Mesodermal cell (in vitro differentiated cells): ENCODE data around the gene MSANTD1.

ENCODE experiments used
- H3K27ac ChIP-seq: 2 replicates; pipeline ENCODE4 v1.7.0; 2013; ENCODE audit warnings: mild to moderate bottlenecking, low read depth, low read length, moderate library complexity; ENCODE audit not compliant: severe bottlenecking
- H3K36me3 ChIP-seq: 2 replicates; pipeline ENCODE4 v1.7.1; 2013; ENCODE audit warnings: mild to moderate bottlenecking, low read length, moderate library complexity; ENCODE audit not compliant: control insufficient read depth, insufficient read depth
- H3K4me1 ChIP-seq: one replicate; pipeline ENCODE4 v1.7.1; 2013; ENCODE audit warnings: mild to moderate bottlenecking, low read length; ENCODE audit not compliant: insufficient read depth, control insufficient read depth, poor library complexity, severe bottlenecking
- H3K4me3 ChIP-seq: 2 replicates; pipeline ENCODE4 v1.7.0; 2013; ENCODE audit warnings: low read length, control low read depth, mild to moderate bottlenecking; ENCODE audit not compliant: insufficient read depth, poor library complexity, severe bottlenecking; ENCODE audit errors: extremely low read depth
- H3K9me3 ChIP-seq: 2 replicates; pipeline ENCODE4 v1.7.1; 2013; ENCODE audit warnings: mild to moderate bottlenecking, low read length, moderate library complexity; ENCODE audit not compliant: control insufficient read depth
- WGBS, 2 experiments: methylation state at CpG; one replicate each; pipeline ENCODE4 v1.1.5; 2013; ENCODE audit warnings: missing lambda C conversion rate in 2 of 2; ENCODE audit not compliant: insufficient coverage in 2 of 2; 5-methylcytosine and 5-hydroxymethylcytosine counted together

The MSANTD1 gene

GRCh38 chr4:3240936-3241522 is 7.9 kb upstream of the MSANTD1 start:
- Histone ChIP-seq H3K4me1 (no peaks in the 10 kb centered on the region), H3K27ac (no peak overlapping the region), H3K4me3 (no peak overlapping the region), H3K9me3 (no peaks in the 10 kb centered on the region), H3K36me3 (peaks cover 60% of the 10 kb centered on the region)
- 88 to 91% methylated on average over 10 to 13 of the region's 13 CpGs for WGBS, 2 experiments

DNA sequence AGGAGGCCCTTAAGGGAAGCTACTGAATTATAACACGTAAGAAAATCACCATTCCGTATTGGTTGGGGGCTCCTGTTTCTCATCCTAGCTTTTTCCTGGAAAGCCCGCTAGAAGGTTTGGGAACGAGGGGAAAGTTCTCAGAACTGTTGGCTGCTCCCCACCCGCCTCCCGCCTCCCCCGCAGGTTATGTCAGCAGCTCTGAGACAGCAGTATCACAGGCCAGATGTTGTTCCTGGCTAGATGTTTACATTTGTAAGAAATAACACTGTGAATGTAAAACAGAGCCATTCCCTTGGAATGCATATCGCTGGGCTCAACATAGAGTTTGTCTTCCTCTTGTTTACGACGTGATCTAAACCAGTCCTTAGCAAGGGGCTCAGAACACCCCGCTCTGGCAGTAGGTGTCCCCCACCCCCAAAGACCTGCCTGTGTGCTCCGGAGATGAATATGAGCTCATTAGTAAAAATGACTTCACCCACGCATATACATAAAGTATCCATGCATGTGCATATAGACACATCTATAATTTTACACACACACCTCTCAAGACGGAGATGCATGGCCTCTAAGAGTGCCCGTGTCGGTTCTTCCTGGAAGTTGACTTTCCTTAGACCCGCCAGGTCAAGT is 6.9 kb upstream of the MSANTD1 start:
- H3K4me3 ChIP-seq, result no peak overlapping the region
- no peaks in the 10 kb centered on the region for H3K4me1 ChIP-seq
- peaks cover 50% of the 10 kb centered on the region for H3K36me3 ChIP-seq
- no peaks in the 10 kb centered on the region for H3K9me3 ChIP-seq
- WGBS, 2 experiments, result 94 to 99% methylated on average over 16 to 17 of the region's 17 CpGs
- H3K27ac ChIP-seq, result peak overlapping the region; percentile 64

DNA sequence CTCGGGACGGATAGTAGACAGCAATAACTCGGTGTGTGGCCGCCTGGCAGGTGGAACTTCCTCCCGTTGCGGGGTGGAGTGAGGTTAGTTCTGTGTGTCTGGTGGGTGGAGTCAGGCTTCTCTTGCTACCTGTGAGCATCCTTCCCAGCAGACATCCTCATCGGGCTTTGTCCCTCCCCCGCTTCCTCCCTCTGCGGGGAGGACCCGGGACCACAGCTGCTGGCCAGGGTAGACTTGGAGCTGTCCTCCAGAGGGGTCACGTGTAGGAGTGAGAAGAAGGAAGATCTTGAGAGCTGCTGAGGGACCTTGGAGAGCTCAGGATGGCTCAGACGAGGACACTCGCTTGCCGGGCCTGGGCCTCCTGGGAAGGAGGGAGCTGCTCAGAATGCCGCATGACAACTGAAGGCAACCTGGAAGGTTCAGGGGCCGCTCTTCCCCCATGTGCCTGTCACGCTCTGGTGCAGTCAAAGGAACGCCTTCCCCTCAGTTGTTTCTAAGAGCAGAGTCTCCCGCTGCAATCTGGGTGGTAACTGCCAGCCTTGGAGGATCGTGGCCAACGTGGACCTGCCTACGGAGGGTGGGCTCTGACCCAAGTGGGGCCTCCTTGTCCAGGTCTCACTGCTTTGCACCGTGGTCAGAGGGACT is 5.7 kb upstream of the MSANTD1 start:
- H3K36me3 ChIP-seq, result peaks cover 38% of the 10 kb centered on the region
- no peak overlapping the region for H3K27ac ChIP-seq
- no peaks in the 10 kb centered on the region for H3K9me3 ChIP-seq
- H3K4me1 ChIP-seq, result no peaks in the 10 kb centered on the region
- WGBS, 2 experiments, result 88 to 89% methylated on average over 17 to 19 of the region's 23 CpGs
- H3K4me3 ChIP-seq, result no peak overlapping the region

- WGBS, 2 experiments, result 90 to 100% methylated on average over 1 of the region's 1 CpG
- Histone ChIP-seq H3K4me1 (no peaks in the 10 kb centered on the region), H3K9me3 (no peaks in the 10 kb centered on the region), H3K27ac (no peak overlapping the region), H3K36me3 (peaks cover 31% of the 10 kb centered on the region), H3K4me3 (no peak overlapping the region)
Observed at GRCh38 chr4:3244002-3244401, 5.0 kb upstream of the MSANTD1 start.

GRCh38 chr4:3244747-3245146 is 4.2 kb upstream of the MSANTD1 start:
- WGBS, 2 experiments, result 88 to 92% methylated on average over 6 to 7 of the region's 9 CpGs
- no peaks in the 10 kb centered on the region for H3K4me1 ChIP-seq
- peaks cover 24% of the 10 kb centered on the region for H3K36me3 ChIP-seq
- H3K27ac ChIP-seq, result no peak overlapping the region
- no peak overlapping the region for H3K4me3 ChIP-seq
- H3K9me3 ChIP-seq, result no peaks in the 10 kb centered on the region

- 93 to 94% methylated on average over 3 to 5 of the region's 6 CpGs for WGBS, 2 experiments
- Histone ChIP-seq H3K9me3 (no peaks in the 10 kb centered on the region), H3K4me3 (no peak overlapping the region), H3K27ac (no peak overlapping the region), H3K36me3 (peaks cover 17% of the 10 kb centered on the region), H3K4me1 (no peaks in the 10 kb centered on the region)
Observed at GRCh38 chr4:3245676-3246075, 3.3 kb upstream of the MSANTD1 start.

DNA sequence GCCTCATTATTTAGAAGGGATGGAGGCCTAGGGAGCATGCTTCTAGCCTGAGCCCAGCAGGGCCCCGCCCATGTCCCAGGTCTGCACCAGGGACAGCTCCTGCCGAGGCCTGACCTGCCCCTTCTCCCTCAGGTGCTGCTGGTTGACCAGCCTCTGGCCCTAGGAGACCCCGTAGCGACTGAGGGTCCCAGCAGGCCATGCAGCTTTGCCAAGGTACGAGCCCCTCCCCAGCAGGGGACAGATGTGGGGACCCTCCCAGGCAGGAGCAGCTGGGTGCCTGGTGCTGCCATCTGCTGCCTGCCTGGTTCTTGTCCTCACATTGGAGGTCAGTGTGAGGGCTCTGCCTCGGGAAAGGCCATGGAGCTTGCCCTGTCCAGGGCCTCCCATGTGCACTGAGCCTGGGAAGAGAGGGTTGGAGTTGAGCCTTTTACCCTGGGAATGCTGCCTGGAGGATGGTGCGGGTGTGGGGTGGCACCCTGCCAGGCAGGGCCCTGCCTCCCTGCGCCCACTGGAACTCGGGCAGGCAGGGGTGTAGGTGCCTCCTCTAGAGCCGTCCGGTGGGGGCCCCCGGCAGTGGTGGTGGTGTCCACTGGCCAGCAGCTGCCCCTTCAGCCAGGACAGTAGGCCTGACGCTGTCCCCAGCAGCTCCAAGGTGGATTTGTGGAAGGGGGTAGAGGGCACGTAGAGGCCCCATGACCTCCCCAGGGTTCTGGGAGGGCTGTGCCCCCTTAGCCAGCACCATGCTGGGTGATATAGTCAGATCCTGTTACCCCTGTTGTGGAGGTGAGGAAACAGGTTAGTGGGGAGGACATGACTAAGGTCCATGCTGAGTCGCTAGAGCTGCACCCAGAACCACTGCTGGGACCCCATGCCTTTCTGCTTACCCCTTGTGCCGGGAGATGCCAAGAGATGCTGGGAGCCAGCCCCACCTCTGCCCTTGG is 2.2 kb upstream of the MSANTD1 start:
- Histone ChIP-seq H3K4me3 (no peak overlapping the region), H3K36me3 (peaks cover 11% of the 10 kb centered on the region), H3K27ac (no peak overlapping the region), H3K4me1 (no peaks in the 10 kb centered on the region), H3K9me3 (no peaks in the 10 kb centered on the region)
- WGBS, 2 experiments, result 90 to 93% methylated on average over 14 to 16 of the region's 16 CpGs

GRCh38 chr4:3247399-3248177 is 1.4 kb upstream of the MSANTD1 start:
- Histone ChIP-seq H3K27ac (no peak overlapping the region), H3K9me3 (no peaks in the 10 kb centered on the region), H3K4me3 (no peak overlapping the region), H3K4me1 (no peaks in the 10 kb centered on the region), H3K36me3 (peaks cover 11% of the 10 kb centered on the region)
- WGBS, 2 experiments, result 91 to 96% methylated on average over 19 to 21 of the region's 21 CpGs

DNA sequence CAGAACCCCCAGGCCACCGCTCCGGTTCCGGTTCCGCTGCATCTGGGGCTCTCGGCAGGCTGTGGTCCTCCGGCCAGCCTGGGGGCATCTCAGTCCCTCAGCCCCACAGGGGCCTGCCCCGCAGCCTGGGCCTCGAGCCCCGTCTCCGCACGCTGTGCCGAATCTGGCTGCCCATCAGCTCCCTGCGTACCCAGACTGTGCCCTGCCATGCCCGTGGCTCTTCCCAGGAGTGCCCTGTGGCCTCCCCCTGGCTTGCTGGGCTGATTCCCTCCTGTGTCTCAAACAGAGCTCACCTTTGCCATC is 830 bp upstream of the MSANTD1 start:
- Histone ChIP-seq H3K4me3 (no peak overlapping the region), H3K27ac (no peak overlapping the region), H3K9me3 (no peaks in the 10 kb centered on the region), H3K4me1 (no peaks in the 10 kb centered on the region), H3K36me3 (peaks cover 9% of the 10 kb centered on the region)
- WGBS, 2 experiments, result 96 to 97% methylated on average over 13 of the region's 14 CpGs
